Neuronal stem cell (in vitro differentiated cells): Measurements from ENCODE around the gene MAP3K20.
"Not testable (repeated sequence)": the region's sequence is repeated elsewhere in the genome, so short reads cannot be mapped to it uniquely, and the experiment has no call there.

Experiments
- DNase-seq: peaks from one replicate; pipeline ENCODE4 v3.0.0-alpha.2; 2013; ENCODE audit warnings: low spot score
- H2AFZ ChIP-seq: one replicate; pipeline ENCODE4 v1.6.1; 2013; ENCODE audit warnings: mild to moderate bottlenecking, low read length, inconsistent platforms
- H2AK5ac ChIP-seq: 2 replicates; pipeline ENCODE4 v1.6.1; 2013; ENCODE audit warnings: low read depth, mild to moderate bottlenecking, inconsistent platforms, low read length, moderate library complexity, mixed read lengths
- H2BK120ac ChIP-seq: 2 replicates; pipeline ENCODE4 v1.6.1; 2013; ENCODE audit warnings: low read depth, mild to moderate bottlenecking, inconsistent platforms, low read length, moderate library complexity, mixed read lengths
- H2BK12ac ChIP-seq: one replicate; pipeline ENCODE4 v1.6.1; 2013; ENCODE audit warnings: low read length, inconsistent platforms
- H2BK15ac ChIP-seq: 2 replicates; pipeline ENCODE4 v1.6.1; 2013; ENCODE audit warnings: mild to moderate bottlenecking, low read length, inconsistent platforms, mixed read lengths
- H2BK5ac ChIP-seq: one replicate; pipeline ENCODE4 v1.6.1; 2013; ENCODE audit warnings: inconsistent platforms, mild to moderate bottlenecking, low read length, moderate library complexity
- H3K14ac ChIP-seq: one replicate; pipeline ENCODE4 v1.6.1; 2013; ENCODE audit warnings: low read length, inconsistent platforms
- H3K18ac ChIP-seq: 2 replicates; pipeline ENCODE4 v1.6.1; 2013; ENCODE audit warnings: low read length, inconsistent platforms
- H3K23ac ChIP-seq: 2 replicates; pipeline ENCODE4 v1.6.1; 2013; ENCODE audit warnings: low read depth, mild to moderate bottlenecking, mixed read lengths, low read length, inconsistent platforms; ENCODE audit not compliant: poor library complexity
- H3K27ac ChIP-seq: replicated peaks from 3 replicates; pipeline ENCODE4 v1.5.1; 2013; ENCODE audit warnings: low read length, inconsistent platforms
- H3K27me3 ChIP-seq, 3 experiments: 2 replicates each; pipeline ENCODE4 v1.6.1; 2013; ENCODE audit warnings: low read length in 3 of 3, mild to moderate bottlenecking in 2 of 3, inconsistent platforms in 1 of 3, low read depth in 1 of 3, mixed read lengths in 1 of 3, moderate library complexity in 1 of 3; ENCODE audit not compliant: control insufficient read depth in 3 of 3, insufficient read depth in 3 of 3
- H3K36me3 ChIP-seq, 2 donors: replicated peaks in 1 of 2; 2 replicates each; pipeline ENCODE4 v1.6.1; 2013; ENCODE audit warnings: low read length in 2 of 2; ENCODE audit not compliant: control insufficient read depth in 2 of 2, insufficient read depth in 2 of 2
- H3K4ac ChIP-seq: 2 replicates; pipeline ENCODE4 v1.6.1; 2013; ENCODE audit warnings: inconsistent platforms, mild to moderate bottlenecking, low read length, moderate library complexity
- H3K4me1 ChIP-seq, 2 donors: 1 replicate in 1 of 2; 2 replicates in 1 of 2; pipeline ENCODE4 v1.6.1; 2013; ENCODE audit warnings: low read length in 2 of 2, low read depth in 1 of 2; ENCODE audit not compliant: control insufficient read depth in 2 of 2, insufficient read depth in 1 of 2
- H3K4me2 ChIP-seq: one replicate; pipeline ENCODE4 v1.6.1; 2013; ENCODE audit warnings: mild to moderate bottlenecking, low read length, inconsistent platforms; ENCODE audit not compliant: insufficient read depth, poor library complexity, severe bottlenecking
- H3K4me3 ChIP-seq, 2 donors: 2 replicates each; pipeline ENCODE4 v1.5.1; 2013; ENCODE audit warnings: low read length in 2 of 2, mild to moderate bottlenecking in 2 of 2, inconsistent platforms in 1 of 2, moderate library complexity in 1 of 2
- H3K79me1 ChIP-seq: one replicate; pipeline ENCODE4 v1.6.1; 2013; ENCODE audit warnings: low read depth, mild to moderate bottlenecking, inconsistent platforms, low read length, moderate library complexity
- H3K9ac ChIP-seq: one replicate; pipeline ENCODE4 v1.6.1; 2013; ENCODE audit warnings: mild to moderate bottlenecking, low read depth, low read length, inconsistent platforms; ENCODE audit not compliant: poor library complexity
- H3K9me3 ChIP-seq, 2 donors: replicated peaks in 1 of 2; 2 replicates each; pipeline versions ENCODE3 to v1.6.1; 2013; ENCODE audit warnings: low read length in 2 of 2, mild to moderate bottlenecking in 2 of 2, inconsistent platforms in 1 of 2, low read depth in 1 of 2, mixed read lengths in 1 of 2, moderate library complexity in 1 of 2; ENCODE audit not compliant: control insufficient read depth in 2 of 2, insufficient read depth in 1 of 2
- H4K8ac ChIP-seq: one replicate; pipeline ENCODE4 v1.6.1; 2013; ENCODE audit warnings: low read depth, mild to moderate bottlenecking, inconsistent platforms, low read length, moderate library complexity
- H4K91ac ChIP-seq: one replicate; pipeline ENCODE4 v1.6.1; 2013; ENCODE audit warnings: low read length, low read depth, mild to moderate bottlenecking, inconsistent platforms; ENCODE audit not compliant: poor library complexity
- WGBS, 2 donors: extraction: QIAGEN DNeasy Blood & Tissue Kit; methylation state at CpG; one replicate each; pipeline ENCODE4 v1.1.7; 2013; ENCODE audit warnings: missing lambda C conversion rate in 2 of 2, mixed read lengths in 1 of 2; ENCODE audit not compliant: insufficient read length in 2 of 2, insufficient replicate concordance in 1 of 2; ENCODE audit errors: extremely low coverage in 2 of 2; 5-methylcytosine and 5-hydroxymethylcytosine counted together

The MAP3K20 gene

GRCh38 chr2:173279527-173279868 lies 203.9 kb downstream of the MAP3K20 start:
- H2AK5ac ChIP-seq = no peak overlapping the region
- peaks cover 0 to 1% of the 10 kb centered on the region in 2 donors for H3K4me1 ChIP-seq
- no peaks in the 10 kb centered on the region for H3K27me3 ChIP-seq
- DNase-seq = no peak
- H3K9ac ChIP-seq = no peak overlapping the region
- H3K4ac ChIP-seq = no peak overlapping the region
- H2BK5ac ChIP-seq = no peak overlapping the region
- H2BK12ac ChIP-seq = no peak overlapping the region
- no peak overlapping the region for H2BK120ac ChIP-seq
- H3K4me2 ChIP-seq = no peak overlapping the region
- no CpG with 5 or more reads among the region's 3 CpGs for WGBS, 2 donors
- H3K23ac ChIP-seq = no peak overlapping the region
- H3K18ac ChIP-seq = no peak overlapping the region
- H3K4me3 ChIP-seq = no peak overlapping the region
- no peak overlapping the region for H2AFZ ChIP-seq
- no peaks in the 10 kb centered on the region for H3K36me3 ChIP-seq
- H3K14ac ChIP-seq = no peak overlapping the region
- H3K27ac ChIP-seq = no peak overlapping the region
- H4K8ac ChIP-seq = no peak overlapping the region
- no peak overlapping the region for H4K91ac ChIP-seq
- H3K79me1 ChIP-seq = no peaks in the 10 kb centered on the region
- peaks cover 0 to 4% of the 10 kb centered on the region in 2 donors for H3K9me3 ChIP-seq
- no peak overlapping the region for H2BK15ac ChIP-seq

- peaks cover 0 to 1% of the 10 kb centered on the region in 2 donors for H3K4me1 ChIP-seq
- no peak overlapping the region for H3K27ac ChIP-seq
- no peak overlapping the region for H2BK5ac ChIP-seq
- no peak overlapping the region for H3K23ac ChIP-seq
- no peak overlapping the region for H2BK12ac ChIP-seq
- H3K4me3 ChIP-seq = no peak overlapping the region
- no peak overlapping the region for H2AFZ ChIP-seq
- no peaks in the 10 kb centered on the region for H3K36me3 ChIP-seq
- H3K18ac ChIP-seq = no peak overlapping the region
- no peak overlapping the region for H3K4ac ChIP-seq
- H4K8ac ChIP-seq = no peak overlapping the region
- H3K9me3 ChIP-seq = peaks cover 0 to 4% of the 10 kb centered on the region in 2 donors
- H2BK15ac ChIP-seq = no peak overlapping the region
- H4K91ac ChIP-seq = no peak overlapping the region
- no peak overlapping the region for H3K9ac ChIP-seq
- no peak overlapping the region for H2BK120ac ChIP-seq
- no peaks in the 10 kb centered on the region for H3K79me1 ChIP-seq
- H3K14ac ChIP-seq = no peak overlapping the region
- no peak for DNase-seq
- no peak overlapping the region for H3K4me2 ChIP-seq
- H2AK5ac ChIP-seq = no peak overlapping the region
- no peaks in the 10 kb centered on the region for H3K27me3 ChIP-seq
- no CpG with 5 or more reads among the region's 11 CpGs for WGBS, 2 donors
Measured at GRCh38 chr2:173280853-173281252, 205.2 kb downstream of the MAP3K20 start.

GRCh38 chr2:173281898-173282297 lies 206.3 kb downstream of the MAP3K20 start:
- H3K14ac ChIP-seq, H3K9ac ChIP-seq, H2AK5ac ChIP-seq, H4K91ac ChIP-seq, DNase-seq, H3K4me1 ChIP-seq, H3K23ac ChIP-seq, H3K4me2 ChIP-seq, H2BK15ac ChIP-seq, H3K36me3 ChIP-seq, H3K18ac ChIP-seq, H3K4me3 ChIP-seq, H2BK12ac ChIP-seq, H3K9me3 ChIP-seq, H2AFZ ChIP-seq, H3K27me3 ChIP-seq, H4K8ac ChIP-seq, H3K79me1 ChIP-seq, H3K27ac ChIP-seq, H2BK120ac ChIP-seq: not testable (repeated sequence)
- Histone ChIP-seq H3K4ac (peak overlapping the region; percentile 37), H2BK5ac (peak overlapping the region; percentile 82)
- WGBS, 2 donors = no CpG with 5 or more reads among the region's 8 CpGs

- Histone ChIP-seq H3K18ac (no peak overlapping the region), H3K4me1 (peaks cover 0 to 1% of the 10 kb centered on the region in 2 donors), H3K27me3 (no peaks in the 10 kb centered on the region), H3K4ac (no peak overlapping the region), H3K27ac (no peak overlapping the region), H2BK15ac (no peak overlapping the region), H3K4me3 (no peak overlapping the region), H2BK120ac (no peak overlapping the region), H3K9me3 (peaks cover 0 to 4% of the 10 kb centered on the region in 2 donors), H2AK5ac (no peak overlapping the region), H3K79me1 (no peaks in the 10 kb centered on the region), H3K4me2 (no peak overlapping the region), H3K14ac (no peak overlapping the region), H3K23ac (no peak overlapping the region), H3K36me3 (no peaks in the 10 kb centered on the region), H2BK5ac (no peak overlapping the region), H2AFZ (no peak overlapping the region), H3K9ac (no peak overlapping the region), H2BK12ac (no peak overlapping the region), H4K91ac (no peak overlapping the region), H4K8ac (no peak overlapping the region)
- no peak for DNase-seq
- WGBS, 2 donors = no CpG with 5 or more reads among the region's 28 CpGs
Measured at GRCh38 chr2:173282795-173283545, 207.3 kb downstream of the MAP3K20 start.
